ENCODE data around the gene UBE2L3. TPM values are rescaled to one million over a fixed set of nuclear protein-coding genes. Genes with fewer than 3 reads are reported as not detected.

The UBE2L3 gene
- total and polyA plus RNA-seq, 2 of the 13 experiments (the other 11 are each of a cell fraction or from before 2014, with no cell fraction given) = 30.2 to 58.1 TPM

GRCh38 chr22:21646608-21647590 is 79.4 kb downstream of the UBE2L3 start (continued):
- no peak for TF ChIP-seq NFE2 (CRISPR knock-in tag; IDR thresholded peaks at IDR 0.05)
- no peak for TF ChIP-seq RELA (CRISPR knock-in tag; IDR thresholded peaks at IDR 0.05)
- no peak for TF ChIP-seq KAT2B (IDR thresholded peaks at IDR 0.05; ENCODE audit: borderline replicate concordance, low read depth, low read length)
- TF ChIP-seq SALL2 (CRISPR knock-in tag; IDR thresholded peaks at IDR 0.05) = 0 out of 2 replicates have a peak, but pooled peaks have one; percentile 32
- no peak for TF ChIP-seq ZBTB8A (CRISPR knock-in tag; IDR thresholded peaks at IDR 0.05; ENCODE audit: borderline replicate concordance, low read depth)
- 0 out of 2 replicates have a peak, but pooled peaks have one; percentile 40 for TF ChIP-seq REPIN1 (CRISPR knock-in tag; IDR thresholded peaks at IDR 0.05; ENCODE audit: borderline replicate concordance, low read depth)
- TF ChIP-seq ZNF264 (CRISPR knock-in tag; IDR thresholded peaks at IDR 0.05) = no peak
- no peak for TF ChIP-seq MAFK (conservative IDR thresholded peaks at IDR 0.05 in 1 of 2, IDR thresholded peaks at IDR 0.05 in 1 of 2; ENCODE audit: low read length in 2 of 2)
- no peak for TF ChIP-seq TERF1 (CRISPR knock-in tag; IDR thresholded peaks at IDR 0.05)
- no peak for TF ChIP-seq ZXDC (CRISPR knock-in tag; IDR thresholded peaks at IDR 0.05)
- no peak for TF ChIP-seq TCF7 (IDR thresholded peaks at IDR 0.05; ENCODE audit: low read depth)
- TF ChIP-seq, protein P1, sequence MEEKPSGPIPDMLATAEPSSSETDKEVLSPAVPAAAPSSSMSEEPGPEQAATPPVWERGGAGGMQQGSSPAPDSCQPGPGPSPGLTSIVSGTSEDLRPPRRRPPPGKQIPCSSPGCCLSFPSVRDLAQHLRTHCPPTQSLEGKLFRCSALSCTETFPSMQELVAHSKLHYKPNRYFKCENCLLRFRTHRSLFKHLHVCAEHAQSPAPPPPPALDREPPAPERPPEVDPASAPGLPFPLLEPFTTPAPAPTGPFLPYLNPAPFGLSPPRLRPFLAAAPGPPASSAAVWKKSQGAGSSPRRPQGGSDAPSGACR (CRISPR knock-in tag; IDR thresholded peaks at IDR 0.05) = no peak
- TF ChIP-seq ZNF33B (CRISPR knock-in tag; IDR thresholded peaks at IDR 0.05) = peak; percentile 55; the same call in 1 of the 2 replicates
- TF ChIP-seq ZNF619 (CRISPR knock-in tag; IDR thresholded peaks at IDR 0.05) = no peak
- TF ChIP-seq SMC3 (IDR thresholded peaks at IDR 0.05; ENCODE audit: low read length) = peak; percentile 73
- no peak for TF ChIP-seq NR1H2 (CRISPR knock-in tag; IDR thresholded peaks at IDR 0.05; ENCODE audit: borderline replicate concordance, low read depth)
- peak; percentile 38; the same call in 1 of the 2 replicates for TF ChIP-seq ELF1 (CRISPR knock-in tag; IDR thresholded peaks at IDR 0.05)
